BE2C (cell line): Measurements from ENCODE around the gene NUMB.

Experiments used
- DNase-seq: peaks from one replicate; pipeline ENCODE4 v3.0.0-alpha.2; 2020
- H3K27me3 ChIP-seq: fragments of 250-450 bp; sonication (Bioruptor Pico); 2 replicates; pipeline ENCODE4 v1.5.1; 2020; ENCODE audit warnings: mild to moderate bottlenecking
- H3K36me3 ChIP-seq: fragments of 250-450 bp; sonication (Bioruptor Pico); 2 replicates; pipeline ENCODE4 v1.5.1; 2020; ENCODE audit warnings: mild to moderate bottlenecking
- H3K4me1 ChIP-seq: fragments of 250-450 bp; sonication (Bioruptor Pico); 2 replicates; pipeline ENCODE4 v1.5.1; 2020
- H3K4me3 ChIP-seq: 2 replicates; pipeline ENCODE4 v1.5.1; 2011; ENCODE audit warnings: low read depth, low read length
- H3K9me3 ChIP-seq: fragments of 250-450 bp; sonication (Bioruptor Pico); 2 replicates; pipeline ENCODE4 v1.5.1; 2020
- CTCF ChIP-seq: IDR thresholded peaks from 2 replicates; pipeline ENCODE4 v1.5.1; 2012; ENCODE audit warnings: mild to moderate bottlenecking, low read depth, low read length

NUMB gene

DNA sequence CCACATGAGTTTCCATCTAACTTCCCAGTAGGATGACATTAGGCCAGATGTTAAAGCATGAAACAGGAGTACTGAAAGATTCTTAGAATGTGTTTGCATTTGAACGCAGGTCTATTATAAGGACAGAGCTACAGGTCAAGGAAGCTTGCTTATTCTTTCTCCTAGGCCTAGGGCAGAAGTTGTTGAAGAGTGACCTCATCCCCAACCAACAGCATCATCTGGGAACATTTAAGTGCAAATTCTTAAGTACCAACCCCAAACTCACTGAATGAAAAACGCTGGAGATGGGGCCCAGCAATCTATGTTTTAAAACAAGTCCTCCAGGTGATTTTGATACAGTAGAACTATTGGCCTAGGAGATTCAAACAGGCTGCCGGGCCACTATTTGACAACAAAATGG lies 168.6 kb downstream of the NUMB start:
- DNase-seq, result no peak
- no peaks in the 10 kb centered on the region for H3K9me3 ChIP-seq
- peaks cover 31% of the 10 kb centered on the region for H3K36me3 ChIP-seq
- H3K4me3 ChIP-seq, result no peak overlapping the region
- no peak for TF ChIP-seq CTCF
- H3K4me1 ChIP-seq, result no peaks in the 10 kb centered on the region
- no peaks in the 10 kb centered on the region for H3K27me3 ChIP-seq

DNA sequence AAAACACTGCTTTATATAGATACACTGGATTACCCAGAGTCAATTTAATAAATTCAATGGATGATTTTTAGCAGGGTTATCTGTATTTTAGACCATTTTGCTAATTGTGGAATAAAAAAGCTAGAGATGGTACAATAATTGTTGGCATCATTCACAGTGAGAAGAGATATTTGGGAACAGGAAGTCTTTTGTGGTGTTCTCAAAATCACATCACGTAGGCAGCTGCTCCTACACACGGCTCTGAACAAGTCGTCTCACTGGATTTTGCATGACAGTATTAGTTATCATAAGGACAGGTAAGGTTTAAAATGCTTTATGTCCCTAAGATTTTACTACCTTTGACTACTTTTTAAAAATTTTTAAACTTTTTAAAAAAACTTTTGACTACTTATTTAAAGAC lies 169.0 kb downstream of the NUMB start:
- Histone ChIP-seq H3K27me3 (no peaks in the 10 kb centered on the region), H3K36me3 (peaks cover 35% of the 10 kb centered on the region), H3K4me3 (no peak overlapping the region), H3K9me3 (no peaks in the 10 kb centered on the region), H3K4me1 (no peaks in the 10 kb centered on the region)
- DNase-seq, result no peak
- TF ChIP-seq CTCF, result no peak

GRCh38 chr14:73287071-73287470 lies 171.3 kb downstream of the NUMB start:
- peaks cover 51% of the 10 kb centered on the region for H3K36me3 ChIP-seq
- H3K9me3 ChIP-seq, result no peaks in the 10 kb centered on the region

DNA sequence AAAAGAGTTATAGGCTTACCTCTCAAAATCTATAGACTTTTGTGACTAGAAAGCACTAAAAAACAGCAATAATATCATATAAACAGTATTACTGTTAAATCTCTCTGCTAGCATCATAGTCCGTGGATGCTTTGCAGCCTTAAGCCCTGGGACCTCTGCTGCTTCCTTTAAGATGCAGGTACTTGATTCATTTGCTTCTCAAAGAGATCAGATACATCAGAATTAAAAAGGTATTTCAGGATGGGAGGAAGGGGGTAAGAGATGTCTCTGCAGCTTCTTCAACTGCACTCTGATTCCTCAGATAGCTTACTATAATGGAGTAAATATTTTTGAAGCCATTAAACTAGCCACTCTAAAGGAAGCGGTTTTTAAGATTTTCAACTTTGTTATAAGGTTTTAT lies 171.7 kb downstream of the NUMB start:
- DNase-seq, result no peak
- H3K4me1 ChIP-seq, result no peaks in the 10 kb centered on the region
- no peak for TF ChIP-seq CTCF
- H3K9me3 ChIP-seq, result no peaks in the 10 kb centered on the region
- no peaks in the 10 kb centered on the region for H3K27me3 ChIP-seq
- no peak overlapping the region for H3K4me3 ChIP-seq
- H3K36me3 ChIP-seq, result peaks cover 51% of the 10 kb centered on the region

More at GRCh38 chr14:73287071-73287470, 171.3 kb downstream of the NUMB start:
- DNase-seq, result no peak
- no peak overlapping the region for H3K4me3 ChIP-seq
- no peak for TF ChIP-seq CTCF
- no peaks in the 10 kb centered on the region for H3K27me3 ChIP-seq
- H3K4me1 ChIP-seq, result no peaks in the 10 kb centered on the region

DNA sequence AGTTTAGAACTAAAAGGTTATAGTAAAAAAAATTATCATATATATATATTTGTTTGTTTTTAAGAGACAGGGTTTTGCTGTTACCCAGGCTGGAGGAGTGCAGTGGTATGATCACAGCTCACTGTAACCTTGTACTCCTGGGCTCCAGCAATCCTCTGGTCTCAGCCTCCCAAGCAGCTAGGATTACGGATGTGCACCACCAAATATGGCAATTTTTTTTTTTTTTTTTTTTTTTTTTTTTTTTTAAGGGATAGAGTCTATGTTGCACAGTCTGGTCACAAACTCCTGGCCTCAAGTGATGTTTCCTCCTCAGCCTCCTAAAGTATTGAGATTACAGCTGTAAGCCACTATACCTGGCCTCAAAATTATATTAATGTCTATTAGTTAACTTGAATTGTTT lies 172.4 kb downstream of the NUMB start:
- no peak for DNase-seq
- Histone ChIP-seq H3K27me3 (no peaks in the 10 kb centered on the region), H3K4me3 (no peak overlapping the region), H3K9me3 (no peaks in the 10 kb centered on the region), H3K36me3 (peaks cover 56% of the 10 kb centered on the region), H3K4me1 (no peaks in the 10 kb centered on the region)
- no peak for TF ChIP-seq CTCF

GRCh38 chr14:73283608-73284379 lies 174.6 kb downstream of the NUMB start:
- Histone ChIP-seq H3K4me1 (no peaks in the 10 kb centered on the region), H3K4me3 (no peak overlapping the region), H3K27me3 (no peaks in the 10 kb centered on the region), H3K9me3 (no peaks in the 10 kb centered on the region), H3K36me3 (peaks cover 66% of the 10 kb centered on the region)
- DNase-seq, result no peak
- TF ChIP-seq CTCF, result peak; percentile 48
